Esophagus squamous epithelium (tissue), 5 donors: ENCODE results near the gene ADRA1B. TPM values are rescaled to one million over a fixed set of nuclear protein-coding genes. Genes with fewer than 3 reads are reported as not detected.
"Not testable (repeated sequence)": the region's sequence is repeated elsewhere in the genome, so short reads cannot be mapped to it uniquely, and the experiment has no call there.

Experiments used
- DNase-seq: peaks from one replicate; lab custom pipeline; 2025; lab: John Stamatoyannopoulos, UW
- H3K27ac ChIP-seq, 4 donors: fragments of 200-600 bp; sonication (generic); one replicate each; pipeline ENCODE4 v1.5.1; 2016 to 2019; ENCODE audit warnings: mild to moderate bottlenecking in 1 of 4
- H3K27me3 ChIP-seq, 4 donors: fragments of 200-600 bp; sonication (generic); 1 replicate in 3 of 4; 2 replicates in 1 of 4; pipeline versions ENCODE4 v1.5.1 to v1.6.0; 2017 to 2021; ENCODE audit warnings: antibody characterized with exemption in 1 of 4
- H3K36me3 ChIP-seq, 3 donors: fragments of 200-600 bp; sonication (generic); one replicate each; pipeline ENCODE4 v1.5.1; 2016 to 2019
- H3K4me1 ChIP-seq, 3 donors: fragments of 200-600 bp; sonication (generic); one replicate each; pipeline ENCODE4 v1.5.1; 2017 to 2019
- H3K4me3 ChIP-seq, 4 donors: fragments of 200-600 bp; sonication (generic); 1 replicate in 3 of 4; 2 replicates in 1 of 4; pipeline ENCODE4 v1.5.1; 2016 to 2019; ENCODE audit warnings: mild to moderate bottlenecking in 2 of 4, moderate library complexity in 1 of 4
- H3K9me3 ChIP-seq, 3 donors: fragments of 200-600 bp; sonication (generic); one replicate each; pipeline ENCODE4 v1.5.1; 2016 to 2019
- POLR2A ChIP-seq, 4 donors: fragments of 450-650 bp; IDR thresholded peaks; one replicate each; pipeline ENCODE4 v1.6.1; 2017; ENCODE audit warnings: antibody characterized with exemption in 4 of 4, mild to moderate bottlenecking in 4 of 4, moderate library complexity in 3 of 4
- WGBS, 2 donors: methylation state at CpG; one replicate each; pipeline ENCODE4 v1.1.5; 2018; 5-methylcytosine and 5-hydroxymethylcytosine counted together
- intact Hi-C: fragments of 100-400 bp; cut with DNase I; formaldehyde crosslinking; loops from one replicate; pipeline ENCODE4 v1.15.0; 2022
- total RNA-seq, 4 donors: library from RNA; depleted of rRNA; stranded (reverse); fragments of >200 nt; gene quantifications; one replicate each; pipeline ENCODE4 v1.1.0, GENCODE V29; 2016
- TF ChIP-seq, protein P1 (sequence below), 6 experiments: fragments of 450-650 bp in 4 of 6; fragments of 200-600 bp in 2 of 6; sonication (generic) in 2 of 6; IDR thresholded peaks; one replicate each; pipeline ENCODE4 v1.5.1; 2016 to 2019; ENCODE audit warnings: antibody characterized with exemption in 6 of 6, mild to moderate bottlenecking in 4 of 6, moderate library complexity in 4 of 6
- donor health status: DM: yes; HTN: yes; CAD: no.

The ADRA1B gene
- total RNA-seq, 4 donors from 2014 or later: 1.3 TPM; not detected in 3

DNA sequence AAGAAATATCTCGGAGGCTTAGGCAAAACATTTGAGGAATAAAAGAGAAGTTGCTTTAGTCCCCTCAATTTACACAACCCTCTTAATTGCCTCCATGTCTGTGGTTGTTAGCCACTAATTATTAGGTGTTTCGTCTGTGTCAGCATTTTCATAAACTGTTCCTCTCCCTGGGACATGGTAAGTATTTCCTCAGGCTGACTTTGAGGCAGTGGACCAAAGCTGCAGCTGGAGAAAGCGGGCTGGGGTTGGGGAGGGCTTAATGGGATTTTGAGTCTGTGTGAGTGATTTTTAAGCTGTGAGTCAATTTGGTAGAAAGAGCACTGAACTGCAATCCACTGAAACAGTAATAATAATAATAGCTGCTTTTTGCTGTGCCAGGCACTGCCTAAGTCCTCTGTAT lies 79.6 kb downstream of the ADRA1B start:
- Histone ChIP-seq H3K27me3 (peaks cover 0 to 44% (median 0%) of the 10 kb centered on the region in 4 donors), H3K4me1 (no peaks in the 10 kb centered on the region), H3K9me3 (peaks cover 0 to 12% (median 0%) of the 10 kb centered on the region in 3 donors), H3K27ac (no peak overlapping the region), H3K4me3 (no peak overlapping the region), H3K36me3 (no peaks in the 10 kb centered on the region)
- WGBS, 2 donors: 71 to 79% methylated on average over 3 of the region's 3 CpGs
- no peak for TF ChIP-seq POLR2A (IDR thresholded peaks at IDR 0.05)
- TF ChIP-seq, protein P1, sequence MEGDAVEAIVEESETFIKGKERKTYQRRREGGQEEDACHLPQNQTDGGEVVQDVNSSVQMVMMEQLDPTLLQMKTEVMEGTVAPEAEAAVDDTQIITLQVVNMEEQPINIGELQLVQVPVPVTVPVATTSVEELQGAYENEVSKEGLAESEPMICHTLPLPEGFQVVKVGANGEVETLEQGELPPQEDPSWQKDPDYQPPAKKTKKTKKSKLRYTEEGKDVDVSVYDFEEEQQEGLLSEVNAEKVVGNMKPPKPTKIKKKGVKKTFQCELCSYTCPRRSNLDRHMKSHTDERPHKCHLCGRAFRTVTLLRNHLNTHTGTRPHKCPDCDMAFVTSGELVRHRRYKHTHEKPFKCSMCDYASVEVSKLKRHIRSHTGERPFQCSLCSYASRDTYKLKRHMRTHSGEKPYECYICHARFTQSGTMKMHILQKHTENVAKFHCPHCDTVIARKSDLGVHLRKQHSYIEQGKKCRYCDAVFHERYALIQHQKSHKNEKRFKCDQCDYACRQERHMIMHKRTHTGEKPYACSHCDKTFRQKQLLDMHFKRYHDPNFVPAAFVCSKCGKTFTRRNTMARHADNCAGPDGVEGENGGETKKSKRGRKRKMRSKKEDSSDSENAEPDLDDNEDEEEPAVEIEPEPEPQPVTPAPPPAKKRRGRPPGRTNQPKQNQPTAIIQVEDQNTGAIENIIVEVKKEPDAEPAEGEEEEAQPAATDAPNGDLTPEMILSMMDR (IDR thresholded peaks at IDR 0.05): no peak
- intact Hi-C loops: no loop called here
- no peak for DNase-seq

DNA sequence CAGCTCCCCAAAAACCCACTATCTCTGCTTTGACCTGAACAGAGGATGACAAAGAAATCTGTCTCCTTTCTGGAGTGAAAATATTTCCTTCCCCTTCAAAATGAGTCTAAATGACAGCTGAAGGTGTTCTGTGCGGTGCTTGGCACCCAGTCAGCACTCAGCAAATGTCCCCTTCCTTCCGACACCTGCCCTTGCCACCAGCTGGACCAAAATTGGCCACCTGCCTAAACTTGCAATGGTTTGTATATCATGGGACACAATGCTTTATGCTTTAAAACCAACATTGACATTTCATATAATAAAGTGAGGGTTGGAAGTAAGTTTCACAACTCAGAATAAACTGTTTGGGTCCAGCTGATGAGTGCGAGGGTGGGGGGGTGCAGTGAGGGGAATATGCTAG lies 85.2 kb downstream of the ADRA1B start:
- Histone ChIP-seq H3K9me3 (no peaks in the 10 kb centered on the region), H3K36me3 (no peaks in the 10 kb centered on the region), H3K4me1 (no peaks in the 10 kb centered on the region), H3K4me3 (no peak overlapping the region), H3K27me3 (peaks cover 0 to 9% (median 0%) of the 10 kb centered on the region in 4 donors), H3K27ac (no peak overlapping the region)
- DNase-seq: no peak
- intact Hi-C loops: no loop called here
- whole genome bisulfite sequencing, 2 donors: 45 to 55% methylated on average over 3 of the region's 3 CpGs
- TF ChIP-seq, protein P1 (IDR thresholded peaks at IDR 0.05): no peak
- no peak for TF ChIP-seq POLR2A (IDR thresholded peaks at IDR 0.05)

DNA sequence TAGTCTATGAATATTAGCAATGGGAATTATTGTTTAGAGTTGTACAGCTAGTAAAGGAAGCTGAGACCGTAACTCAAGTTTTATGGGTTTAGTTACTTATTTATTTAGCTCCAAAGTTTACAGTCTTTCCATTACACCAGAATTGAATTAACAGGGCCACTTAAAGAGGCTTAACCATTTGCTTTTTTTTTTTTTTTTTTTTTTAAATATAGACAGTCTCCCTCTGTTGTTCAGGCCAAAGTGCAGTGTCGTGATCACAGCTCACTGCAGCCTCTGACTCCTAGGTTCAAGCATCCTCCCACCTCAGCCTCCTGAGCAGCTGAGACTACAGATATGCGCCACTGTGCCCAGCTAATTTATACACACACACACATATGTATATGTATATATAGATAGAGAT lies 91.2 kb downstream of the ADRA1B start:
- no peak for TF ChIP-seq POLR2A (IDR thresholded peaks at IDR 0.05)
- TF ChIP-seq, protein P1 (IDR thresholded peaks at IDR 0.05): no peak
- no peak overlapping the region for H3K27ac ChIP-seq
- intact Hi-C loops: no loop called here

DNA sequence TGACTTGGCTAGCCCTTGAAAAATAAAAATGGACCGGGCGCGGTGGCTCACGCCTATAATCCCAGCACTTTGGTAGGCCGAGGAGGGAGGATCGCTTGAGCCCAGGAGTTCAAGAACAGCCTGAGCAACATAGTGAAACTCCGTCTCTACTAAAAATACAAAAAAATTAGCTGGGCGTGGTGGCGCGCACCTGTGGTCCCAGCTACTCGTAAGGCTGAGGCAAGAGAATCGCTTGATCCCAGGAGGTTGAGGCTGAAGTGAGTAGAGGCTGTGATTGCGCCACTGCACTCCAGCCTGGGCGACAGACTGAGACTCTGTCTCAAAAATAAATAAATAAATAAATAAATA lies 92.2 kb downstream of the ADRA1B start:
- Histone ChIP-seq H3K36me3 (peaks cover 0 to 29% (median 5%) of the 10 kb centered on the region in 3 donors), H3K4me1 (peaks cover 10 to 30% (median 12%) of the 10 kb centered on the region in 3 donors), H3K4me3 (peak overlapping the region; percentile 53 to 94 (median 82)), H3K27ac (peak overlapping the region in 3 of 4 donors; percentile 14 to 94 (median 89))
- intact Hi-C loops, H3K9me3 ChIP-seq, H3K27me3 ChIP-seq, DNase-seq: not testable (repeated sequence)
- 74 to 84% methylated on average over 7 to 11 of the region's 14 CpGs for WGBS, 2 donors

More for the DNA sequence above, 91.2 kb downstream of the ADRA1B start:
- DNase-seq: no peak
- Histone ChIP-seq H3K36me3 (peaks cover 0 to 19% (median 3%) of the 10 kb centered on the region in 3 donors), H3K9me3 (no peaks in the 10 kb centered on the region), H3K27me3 (no peaks in the 10 kb centered on the region), H3K4me1 (peaks cover 10 to 30% (median 12%) of the 10 kb centered on the region in 3 donors), H3K4me3 (no peak overlapping the region)
- 91 to 96% methylated on average over 3 of the region's 3 CpGs for WGBS, 2 donors

DNA sequence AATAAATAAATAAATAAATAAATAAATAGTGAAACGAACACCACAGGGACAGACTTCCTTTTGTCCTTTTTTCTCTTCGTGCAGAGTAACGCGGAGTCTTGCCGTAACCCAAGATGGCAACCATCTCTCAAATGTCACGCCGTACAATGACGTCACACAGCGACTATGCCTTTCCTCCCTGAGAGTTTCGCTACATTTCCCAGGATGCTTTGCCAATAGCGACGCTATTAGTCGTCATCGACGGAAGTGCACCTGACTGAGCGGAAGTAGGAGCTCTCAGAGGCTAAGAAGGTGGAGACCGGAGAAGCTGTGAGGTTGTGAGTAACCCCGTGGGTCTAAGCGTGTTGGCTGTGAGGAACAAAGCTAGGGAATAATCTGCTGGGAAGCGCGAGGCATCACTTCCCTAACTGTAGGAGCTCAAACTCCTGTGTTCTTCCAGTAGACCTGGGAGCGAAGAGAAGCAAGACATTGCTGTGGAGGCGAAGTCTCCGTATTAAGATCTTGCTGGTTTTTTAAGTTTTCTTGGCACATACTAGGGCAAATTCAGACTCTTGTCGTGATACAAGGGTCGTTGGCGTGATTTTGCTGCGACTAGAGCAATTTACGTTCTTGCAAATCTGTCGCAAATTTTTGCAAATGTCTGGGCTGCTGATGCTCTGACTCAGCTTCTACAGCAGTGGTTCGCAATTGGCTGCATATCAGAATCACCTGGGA lies 92.8 kb downstream of the ADRA1B start, which contains the start of gene TTC1:
TTC1 (plus strand) TSS at position 263 of the 714 bp plus-strand sequence. CDS start 1,390 bp downstream, outside the sequence.
- H3K36me3 ChIP-seq: peaks cover 0 to 34% (median 5%) of the 10 kb centered on the region in 3 donors
- whole genome bisulfite sequencing, 2 donors: 0 to 1% methylated on average over 30 to 31 of the region's 31 CpGs
- TF ChIP-seq POLR2A (IDR thresholded peaks at IDR 0.05): peak in 3 of 4 donors; percentile 74 to 91 (median 87)
- TF ChIP-seq, protein P1 (IDR thresholded peaks at IDR 0.05): peak in 1 of 6 experiments; percentile 20
- H3K4me3 ChIP-seq: peak within 1 kb of the TSS; percentile 53 to 94 (median 82)
- H3K9me3 ChIP-seq: no peaks in the 10 kb centered on the region
- H3K4me1 ChIP-seq: peaks cover 10 to 30% (median 12%) of the 10 kb centered on the region in 3 donors
- peak within 1 kb of the TSS; percentile 83 to 94 (median 90) for H3K27ac ChIP-seq
- peak; percentile 78 for DNase-seq
- no peaks in the 10 kb centered on the region for H3K27me3 ChIP-seq
- intact Hi-C loops: no loop called here
